ENCODE measurements around the gene CNIH3.

CNIH3 gene

DNA sequence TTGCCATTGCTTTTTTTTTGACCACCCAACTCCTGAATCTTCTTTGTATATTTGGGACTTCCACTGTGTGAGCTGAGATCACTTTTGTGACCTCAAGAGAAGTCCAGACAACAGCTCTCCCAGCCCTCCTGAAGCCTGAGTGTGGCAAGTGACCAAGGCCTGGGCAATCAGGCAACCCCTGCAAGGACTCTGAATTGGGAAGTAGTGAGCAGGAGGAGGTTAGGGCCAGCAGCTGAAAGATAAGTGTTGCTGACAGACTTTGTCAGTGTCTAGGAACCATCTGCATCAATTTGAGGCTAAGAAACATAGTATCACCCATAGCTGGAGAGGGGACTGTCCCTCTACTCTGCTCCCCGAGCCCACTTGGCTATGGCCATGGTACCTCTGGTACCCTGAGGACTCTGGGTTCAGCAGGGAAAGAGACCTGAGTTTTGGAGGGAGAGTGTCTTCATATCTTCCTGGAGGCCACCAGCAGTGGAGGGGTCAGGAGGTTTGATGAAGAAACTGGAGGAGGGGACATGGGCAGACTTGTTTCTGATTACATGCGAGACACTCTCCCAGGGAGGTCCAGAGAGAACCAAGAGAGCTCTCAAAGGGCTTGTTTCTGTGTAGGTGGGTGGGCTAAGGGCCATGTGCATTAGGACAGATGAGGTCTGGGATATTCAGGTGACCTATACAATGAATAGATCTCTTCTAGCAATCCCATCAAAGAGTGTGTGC, 166.3 kb downstream of the CNIH3 start:
- FAIRE-seq = no peak

DNA sequence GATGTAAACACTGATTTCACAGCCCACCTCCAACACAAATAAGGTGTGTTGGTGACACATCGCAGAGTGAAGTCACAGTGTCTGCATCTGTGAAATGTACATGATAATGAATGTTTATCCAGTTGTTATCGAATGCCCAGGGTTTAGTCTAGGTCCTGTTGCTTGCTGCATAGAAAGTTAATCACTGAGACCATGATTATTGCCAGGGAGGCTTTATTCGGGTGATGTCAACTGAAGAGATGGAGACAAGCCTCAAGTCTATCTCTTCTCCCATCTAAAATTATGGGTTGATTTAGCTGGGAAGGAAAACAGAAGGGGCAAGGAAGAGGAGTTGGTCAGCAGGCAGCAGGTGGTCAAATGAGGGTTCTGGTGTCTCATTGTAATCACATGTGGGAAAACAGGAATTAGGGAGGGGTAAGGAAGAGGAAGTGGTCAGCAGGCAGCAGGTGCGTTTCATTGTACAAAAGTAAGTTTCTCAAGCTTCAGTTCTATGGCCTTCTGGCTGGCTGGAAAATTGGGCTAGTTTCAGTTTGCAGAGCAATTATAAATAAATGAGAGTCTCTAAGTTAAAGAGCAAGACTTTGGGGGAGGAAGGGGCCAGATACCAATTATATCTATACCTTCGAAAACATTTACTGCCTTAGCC, 167.0 kb downstream of the CNIH3 start:
- FAIRE-seq = no peak

DNA sequence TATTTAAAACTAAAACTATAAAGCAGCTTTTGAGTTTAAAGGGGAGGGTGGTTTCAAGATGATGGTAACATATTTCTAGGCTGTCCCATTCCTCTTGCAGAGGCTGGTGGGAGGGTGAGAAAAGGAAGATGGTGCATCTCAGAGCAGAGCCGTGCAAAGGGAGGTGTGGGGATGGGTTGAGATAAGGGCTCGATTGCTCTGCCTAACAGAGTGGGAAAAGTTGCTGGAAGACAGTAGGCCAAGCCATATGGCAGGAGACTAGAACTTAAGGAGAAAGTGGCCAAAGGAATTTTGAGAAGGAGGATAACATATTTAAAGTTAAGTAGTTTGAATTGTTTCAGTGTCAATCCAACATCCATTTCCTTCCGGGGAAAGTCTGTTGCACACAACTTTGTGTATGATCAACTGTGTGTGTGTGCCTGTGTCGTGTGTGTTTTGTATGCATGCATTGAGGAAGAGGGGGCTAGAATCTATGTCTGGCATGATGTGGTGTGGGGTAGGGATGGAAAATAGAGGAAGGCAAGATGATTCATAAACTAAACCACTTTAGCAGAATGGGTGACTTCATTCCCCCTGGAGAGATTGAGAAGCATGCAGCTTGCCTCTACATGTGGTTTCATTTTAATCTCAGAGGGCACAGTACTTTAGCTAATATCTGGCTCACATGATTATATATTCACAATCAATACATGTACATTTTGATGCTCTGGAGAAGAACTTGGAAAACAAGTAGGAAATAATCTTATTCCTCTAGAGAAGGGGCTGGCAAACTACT, 168.3 kb downstream of the CNIH3 start:
- FAIRE-seq = no peak

DNA sequence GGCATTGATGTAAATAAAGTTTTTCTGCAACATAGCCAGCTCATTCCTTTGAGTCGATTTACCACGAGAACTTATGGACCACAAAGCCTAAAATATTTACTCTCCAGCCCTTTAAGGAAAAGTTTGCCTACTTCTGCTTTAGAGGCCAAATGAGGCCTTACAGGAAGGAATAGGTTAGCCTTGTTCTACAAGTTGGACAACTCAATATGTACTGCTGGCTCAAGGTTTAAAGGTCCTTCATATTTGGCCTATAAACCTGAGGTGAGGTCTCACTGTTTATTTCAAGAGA, 168.9 kb downstream of the CNIH3 start:
- no peak for FAIRE-seq

DNA sequence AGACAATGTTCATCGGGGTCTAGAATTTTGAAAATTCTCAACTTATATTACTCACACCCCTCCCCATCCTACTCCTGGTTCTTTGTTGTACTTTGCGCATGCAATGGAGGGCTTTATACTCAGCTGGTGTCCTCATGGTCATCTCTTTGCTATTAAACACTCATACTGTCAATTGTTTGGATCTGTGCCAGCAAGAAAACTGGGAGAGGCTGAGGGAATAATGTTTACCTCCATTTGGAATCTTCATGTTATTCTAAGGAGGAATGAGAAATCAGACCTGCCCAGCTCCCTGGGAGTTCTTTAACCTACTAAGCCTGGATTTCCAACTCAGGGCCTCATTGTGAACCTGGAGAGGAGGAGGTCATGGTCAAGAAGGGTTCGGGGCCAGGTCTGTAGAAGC, 169.5 kb downstream of the CNIH3 start:
- no peak for FAIRE-seq

DNA sequence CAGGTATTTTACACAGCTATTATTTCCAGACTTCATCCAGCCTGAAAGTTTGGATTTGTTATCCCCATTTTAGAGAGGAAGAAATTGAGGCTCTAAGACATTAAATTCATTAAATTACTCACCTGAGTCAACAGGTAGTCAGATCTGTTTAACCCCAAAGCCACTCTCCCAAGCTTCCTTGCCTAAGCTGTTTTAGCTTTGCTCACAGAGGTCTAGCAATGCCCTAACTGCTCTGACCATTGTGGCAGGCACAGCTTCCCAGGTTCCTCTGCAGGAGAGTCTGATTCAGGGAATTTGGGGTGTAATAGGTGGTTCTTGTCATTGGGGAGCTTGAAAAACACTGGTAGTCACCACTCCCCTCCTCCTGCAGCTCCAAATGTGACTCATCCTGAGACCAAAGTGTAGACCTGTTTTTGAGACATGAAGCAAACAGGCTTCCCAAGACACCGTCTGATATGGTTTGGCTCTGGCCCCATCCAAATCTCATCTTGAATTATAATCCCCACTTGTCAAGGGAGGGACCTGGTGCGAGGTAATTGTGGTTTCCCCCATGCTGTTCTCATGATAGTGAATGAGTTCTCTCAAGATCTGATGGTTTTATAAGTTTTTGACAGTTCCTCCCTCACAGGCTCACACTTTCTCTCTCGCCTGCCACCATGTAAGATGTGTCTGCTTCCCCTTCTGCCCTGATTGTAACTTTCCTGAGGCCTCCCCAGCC, 170.6 kb downstream of the CNIH3 start:
- no peak for FAIRE-seq

DNA sequence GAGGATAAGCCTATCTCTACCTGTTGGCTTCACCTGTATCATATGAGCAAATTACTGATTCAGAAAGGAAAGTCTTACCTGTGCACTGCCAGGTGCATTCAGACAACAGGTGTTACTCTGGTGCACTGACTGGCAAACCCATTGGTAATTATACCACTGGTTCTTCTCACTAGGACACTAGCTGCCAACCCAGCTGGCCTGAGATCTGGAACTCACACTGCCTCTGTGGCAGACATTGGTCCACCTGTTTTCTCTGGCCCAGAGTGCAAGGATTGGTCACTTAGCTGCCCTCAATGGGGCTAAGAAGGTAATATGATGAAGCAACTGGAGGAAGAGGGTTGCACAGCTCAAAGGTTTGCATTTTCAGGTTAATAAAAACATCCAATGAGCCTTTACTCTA, 173.2 kb downstream of the CNIH3 start:
- FAIRE-seq = no peak
